ENCODE data around the gene PTP4A2. TPM values are rescaled to one million over a fixed set of nuclear protein-coding genes. Genes with fewer than 3 reads are reported as not detected.
"Not testable (repeated sequence)": the region's sequence is repeated elsewhere in the genome, so short reads cannot be mapped to it uniquely, and the experiment has no call there.

PTP4A2 gene
- total RNA-seq, 4 donors from 2014 or later, result 127 to 184 (median 159) TPM

DNA sequence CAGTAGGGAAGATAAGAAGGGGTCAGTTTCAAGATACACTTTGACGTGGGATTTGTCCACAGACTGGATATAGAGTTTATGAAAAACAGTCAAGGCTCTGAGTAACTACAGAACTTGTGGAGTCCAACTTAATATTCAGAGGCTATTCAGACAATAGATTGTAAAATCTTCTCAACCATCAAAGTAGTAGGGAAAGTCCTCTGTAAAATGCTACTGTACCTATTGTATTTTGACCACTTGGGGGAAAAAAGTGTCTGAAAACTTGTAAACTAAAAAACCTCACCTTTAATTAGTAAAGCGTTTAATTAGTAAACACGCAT lies 10.5 kb downstream of the PTP4A2 start:
- Histone ChIP-seq H3K27ac (no peak overlapping the region), H3K4me3 (no peak overlapping the region), H3K9me3 (no peaks in the 10 kb centered on the region), H3K36me3 (no peaks in the 10 kb centered on the region), H3K4me1 (peaks cover 0 to 96% (median 79%) of the 10 kb centered on the region in 4 donors), H3K27me3 (no peaks in the 10 kb centered on the region)
- DNase-seq (ENCODE audit: low spot score in 2 of 2), result no peak
- 18 to 86% methylated on average over 3 of the region's 3 CpGs for WGBS, 2 donors
- TF ChIP-seq EP300 (IDR thresholded peaks at IDR 0.05), result no peak
- TF ChIP-seq POLR2A (IDR thresholded peaks at IDR 0.05), result no peak
- no peak for TF ChIP-seq CTCF (IDR thresholded peaks at IDR 0.05)

DNA sequence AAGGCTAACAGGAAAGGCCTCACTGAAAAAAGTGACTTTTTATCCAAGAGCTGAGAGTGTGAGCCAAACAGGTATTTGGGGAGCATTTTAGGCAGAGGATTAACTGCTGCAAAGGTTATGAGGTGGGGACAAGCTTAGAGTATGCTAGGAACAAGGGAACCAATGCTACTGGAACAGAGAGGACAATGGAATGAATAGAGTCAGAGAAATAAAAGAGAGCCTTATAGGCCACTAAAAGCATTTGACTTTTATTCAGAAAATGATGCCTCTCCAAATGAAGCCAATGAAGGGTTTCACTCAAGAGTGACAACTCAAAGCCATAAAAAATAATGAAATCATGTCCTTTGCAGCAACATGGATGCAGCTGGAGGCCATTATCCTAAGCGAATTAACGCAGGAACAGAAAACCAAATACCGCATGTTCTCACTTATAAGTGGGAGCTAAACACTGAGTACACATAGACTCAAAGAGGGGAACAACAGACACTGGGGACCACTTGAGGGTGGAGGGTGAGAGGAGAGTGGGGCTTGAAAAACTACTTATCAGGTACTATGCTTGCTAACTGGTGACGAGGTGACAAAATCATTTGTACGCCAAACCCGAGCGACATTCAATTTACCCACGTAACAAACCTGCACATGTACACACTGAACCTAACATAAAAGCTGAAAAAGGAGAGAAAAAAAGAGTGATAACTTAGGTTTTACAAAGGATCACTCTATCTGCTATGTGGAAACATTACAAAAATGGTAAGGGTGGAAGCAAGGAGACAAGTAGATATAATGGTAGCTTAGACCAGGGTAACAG lies 11.1 kb downstream of the PTP4A2 start:
- H3K27ac ChIP-seq, result peak overlapping the region in 2 of 4 donors; percentile 31 to 68

GRCh38 chr1:31926252-31926651 lies 11.9 kb downstream of the PTP4A2 start:
- 69 to 70% methylated on average over 2 of the region's 2 CpGs for WGBS, 2 donors
- Histone ChIP-seq H3K4me3 (no peak overlapping the region), H3K4me1 (peaks cover 0 to 96% (median 79%) of the 10 kb centered on the region in 4 donors), H3K27me3 (no peaks in the 10 kb centered on the region), H3K9me3 (no peaks in the 10 kb centered on the region), H3K27ac (peak overlapping the region in 2 of 4 donors; percentile 31 to 68), H3K36me3 (no peaks in the 10 kb centered on the region)
- TF ChIP-seq CTCF (IDR thresholded peaks at IDR 0.05) (no peak), POLR2A (IDR thresholded peaks at IDR 0.05) (no peak), EP300 (IDR thresholded peaks at IDR 0.05) (no peak)
- DNase-seq (ENCODE audit: low spot score in 2 of 2), result no peak

More for the DNA sequence above, 11.1 kb downstream of the PTP4A2 start:
- no peak overlapping the region for H3K4me3 ChIP-seq
- no peaks in the 10 kb centered on the region for H3K9me3 ChIP-seq
- 61 to 67% methylated on average over 8 of the region's 8 CpGs for WGBS, 2 donors
- no peak for TF ChIP-seq POLR2A (IDR thresholded peaks at IDR 0.05)
- no peak for TF ChIP-seq CTCF (IDR thresholded peaks at IDR 0.05)
- TF ChIP-seq EP300 (IDR thresholded peaks at IDR 0.05), result no peak
- H3K36me3 ChIP-seq, result no peaks in the 10 kb centered on the region
- no peaks in the 10 kb centered on the region for H3K27me3 ChIP-seq
- DNase-seq (ENCODE audit: low spot score in 2 of 2), result no peak
- peaks cover 0 to 96% (median 79%) of the 10 kb centered on the region in 4 donors for H3K4me1 ChIP-seq

- peaks cover 0 to 96% (median 80%) of the 10 kb centered on the region in 4 donors for H3K4me1 ChIP-seq
- not testable (repeated sequence) for H3K9me3 ChIP-seq; H3K4me3 ChIP-seq; DNase-seq (ENCODE audit: low spot score in 2 of 2); H3K27me3 ChIP-seq; H3K36me3 ChIP-seq; H3K27ac ChIP-seq
- WGBS, 2 donors, result 89% methylated on average over 13 of the region's 13 CpGs
These were observed 12.3 kb downstream of the PTP4A2 start for GRCh38 chr1:31925824-31926223.

DNA sequence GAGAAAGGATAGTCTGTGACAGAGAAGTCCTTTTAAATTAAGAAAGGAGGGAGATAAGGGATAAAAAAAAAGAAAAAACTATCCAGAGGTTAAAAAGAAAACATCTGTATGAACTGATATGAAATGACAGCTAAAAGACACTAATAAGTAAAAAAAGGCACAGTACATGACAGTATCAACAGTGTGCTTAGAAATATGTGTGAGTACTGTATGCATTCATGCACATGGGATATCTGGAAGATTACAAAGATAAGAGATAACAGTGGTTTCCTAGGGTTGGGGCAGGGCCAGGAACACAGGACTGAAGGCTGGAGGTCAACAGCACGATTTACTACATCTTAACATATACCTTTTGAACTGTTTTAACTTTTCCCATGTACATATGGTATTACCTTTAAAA lies 13.3 kb downstream of the PTP4A2 start:
- Histone ChIP-seq H3K27ac (peak overlapping the region in 1 of 4 donors; percentile 60), H3K4me1 (peaks cover 0 to 91% (median 78%) of the 10 kb centered on the region in 4 donors), H3K36me3 (no peaks in the 10 kb centered on the region), H3K27me3 (no peaks in the 10 kb centered on the region), H3K4me3 (no peak overlapping the region), H3K9me3 (no peaks in the 10 kb centered on the region)
- TF ChIP-seq CTCF (IDR thresholded peaks at IDR 0.05) (no peak), EP300 (IDR thresholded peaks at IDR 0.05) (no peak), POLR2A (IDR thresholded peaks at IDR 0.05) (no peak)
- no peak for DNase-seq (ENCODE audit: low spot score in 2 of 2)
- 31 to 39% methylated on average over 1 of the region's 1 CpG for WGBS, 2 donors

All from tibial nerve (tissue), 4 donors.